ENCODE data around the gene IP6K2. TPM values are rescaled to one million over a fixed set of nuclear protein-coding genes. Genes with fewer than 3 reads are reported as not detected.

IP6K2 gene
- total RNA-seq, 1 donor from 2014 or later: 33.9 TPM

GRCh38 chr3:48656841-48657281 is 60.2 kb downstream of the IP6K2 start:
- no peaks in the 10 kb centered on the region for H3K9me3 ChIP-seq (ENCODE audit: control insufficient read depth in 3 of 3, low read length in 3 of 3)
- H3K4me3 ChIP-seq (ENCODE audit: low read length in 3 of 3): peak overlapping the region; percentile 43 to 69 (median 67)
- peaks cover 9 to 19% (median 11%) of the 10 kb centered on the region in 3 donors for H3K4me1 ChIP-seq (ENCODE audit: control insufficient read depth in 3 of 3, insufficient read depth in 3 of 3, low read length in 3 of 3)
- H3K27me3 ChIP-seq (ENCODE audit: control insufficient read depth in 3 of 3, insufficient read depth in 3 of 3, low read length in 3 of 3): peaks cover 21 to 46% (median 35%) of the 10 kb centered on the region in 3 donors
- H3K27ac ChIP-seq (ENCODE audit: low read depth, low read length): no peak overlapping the region
- H3K9ac ChIP-seq (ENCODE audit: low read depth in 1 of 3, low read length in 3 of 3): peak overlapping the region in 2 of 3 donors; percentile 45 to 60
- H3K36me3 ChIP-seq (ENCODE audit: control insufficient read depth in 3 of 3, insufficient read depth in 3 of 3, low read length in 3 of 3): no peaks in the 10 kb centered on the region

- H3K36me3 ChIP-seq (ENCODE audit: control insufficient read depth in 3 of 3, insufficient read depth in 3 of 3, low read length in 3 of 3): no peaks in the 10 kb centered on the region
- H3K27me3 ChIP-seq (ENCODE audit: control insufficient read depth in 3 of 3, insufficient read depth in 3 of 3, low read length in 3 of 3): peaks cover 21 to 42% (median 34%) of the 10 kb centered on the region in 3 donors
- no peaks in the 10 kb centered on the region for H3K9me3 ChIP-seq (ENCODE audit: control insufficient read depth in 3 of 3, low read length in 3 of 3)
- H3K4me1 ChIP-seq (ENCODE audit: control insufficient read depth in 3 of 3, insufficient read depth in 3 of 3, low read length in 3 of 3): peaks cover 5 to 15% (median 8%) of the 10 kb centered on the region in 3 donors
- H3K9ac ChIP-seq (ENCODE audit: low read depth in 1 of 3, low read length in 3 of 3): peak overlapping the region in 2 of 3 donors; percentile 45 to 60
- H3K4me3 ChIP-seq (ENCODE audit: low read length in 3 of 3): peak overlapping the region; percentile 43 to 69 (median 67)
- H3K27ac ChIP-seq (ENCODE audit: low read depth, low read length): no peak overlapping the region
Measured at GRCh38 chr3:48656061-48656840, 60.8 kb downstream of the IP6K2 start.

GRCh38 chr3:48655606-48656005 is 61.4 kb downstream of the IP6K2 start:
- H3K27ac ChIP-seq (ENCODE audit: low read depth, low read length): no peak overlapping the region
- peaks cover 3 to 20% (median 6%) of the 10 kb centered on the region in 3 donors for H3K4me1 ChIP-seq (ENCODE audit: control insufficient read depth in 3 of 3, insufficient read depth in 3 of 3, low read length in 3 of 3)
- H3K9me3 ChIP-seq (ENCODE audit: control insufficient read depth in 3 of 3, low read length in 3 of 3): no peaks in the 10 kb centered on the region
- peaks cover 15 to 35% (median 30%) of the 10 kb centered on the region in 3 donors for H3K27me3 ChIP-seq (ENCODE audit: control insufficient read depth in 3 of 3, insufficient read depth in 3 of 3, low read length in 3 of 3)
- no peak overlapping the region for H3K9ac ChIP-seq (ENCODE audit: low read depth in 1 of 3, low read length in 3 of 3)
- H3K36me3 ChIP-seq (ENCODE audit: control insufficient read depth in 3 of 3, insufficient read depth in 3 of 3, low read length in 3 of 3): no peaks in the 10 kb centered on the region
- peak overlapping the region in 2 of 3 donors; percentile 22 to 67 for H3K4me3 ChIP-seq (ENCODE audit: low read length in 3 of 3)

- Histone ChIP-seq H3K27ac (ENCODE audit: low read depth, low read length) (no peak overlapping the region), H3K9ac (ENCODE audit: low read depth in 1 of 3, low read length in 3 of 3) (no peak overlapping the region), H3K9me3 (ENCODE audit: control insufficient read depth in 3 of 3, low read length in 3 of 3) (no peaks in the 10 kb centered on the region), H3K4me1 (ENCODE audit: control insufficient read depth in 3 of 3, insufficient read depth in 3 of 3, low read length in 3 of 3) (peaks cover 3 to 21% (median 6%) of the 10 kb centered on the region in 3 donors), H3K4me3 (ENCODE audit: low read length in 3 of 3) (no peak overlapping the region), H3K36me3 (ENCODE audit: control insufficient read depth in 3 of 3, insufficient read depth in 3 of 3, low read length in 3 of 3) (no peaks in the 10 kb centered on the region), H3K27me3 (ENCODE audit: control insufficient read depth in 3 of 3, insufficient read depth in 3 of 3, low read length in 3 of 3) (peaks cover 10 to 30% (median 25%) of the 10 kb centered on the region in 3 donors)
Measured at GRCh38 chr3:48655063-48655462, 62.0 kb downstream of the IP6K2 start.

GRCh38 chr3:48652923-48653715 is 63.9 kb downstream of the IP6K2 start:
- Histone ChIP-seq H3K4me3 (ENCODE audit: low read length in 3 of 3) (no peak overlapping the region), H3K9ac (ENCODE audit: low read depth in 1 of 3, low read length in 3 of 3) (no peak overlapping the region), H3K27ac (ENCODE audit: low read depth, low read length) (no peak overlapping the region), H3K36me3 (ENCODE audit: control insufficient read depth in 3 of 3, insufficient read depth in 3 of 3, low read length in 3 of 3) (no peaks in the 10 kb centered on the region), H3K4me1 (ENCODE audit: control insufficient read depth in 3 of 3, insufficient read depth in 3 of 3, low read length in 3 of 3) (peaks cover 3 to 21% (median 6%) of the 10 kb centered on the region in 3 donors), H3K27me3 (ENCODE audit: control insufficient read depth in 3 of 3, insufficient read depth in 3 of 3, low read length in 3 of 3) (peaks cover 0 to 12% (median 11%) of the 10 kb centered on the region in 3 donors), H3K9me3 (ENCODE audit: control insufficient read depth in 3 of 3, low read length in 3 of 3) (no peaks in the 10 kb centered on the region)

GRCh38 chr3:48651771-48652170 is 65.2 kb downstream of the IP6K2 start:
- no peak overlapping the region for H3K4me3 ChIP-seq (ENCODE audit: low read length in 3 of 3)
- H3K27me3 ChIP-seq (ENCODE audit: control insufficient read depth in 3 of 3, insufficient read depth in 3 of 3, low read length in 3 of 3): peaks cover 0 to 6% (median 3%) of the 10 kb centered on the region in 3 donors
- H3K9me3 ChIP-seq (ENCODE audit: control insufficient read depth in 3 of 3, low read length in 3 of 3): no peaks in the 10 kb centered on the region
- H3K36me3 ChIP-seq (ENCODE audit: control insufficient read depth in 3 of 3, insufficient read depth in 3 of 3, low read length in 3 of 3): no peaks in the 10 kb centered on the region
- H3K4me1 ChIP-seq (ENCODE audit: control insufficient read depth in 3 of 3, insufficient read depth in 3 of 3, low read length in 3 of 3): peaks cover 3 to 20% (median 5%) of the 10 kb centered on the region in 3 donors
- no peak overlapping the region for H3K9ac ChIP-seq (ENCODE audit: low read depth in 1 of 3, low read length in 3 of 3)
- H3K27ac ChIP-seq (ENCODE audit: low read depth, low read length): no peak overlapping the region

GRCh38 chr3:48650723-48651122 is 66.3 kb downstream of the IP6K2 start:
- Histone ChIP-seq H3K27me3 (ENCODE audit: control insufficient read depth in 3 of 3, insufficient read depth in 3 of 3, low read length in 3 of 3) (peaks cover 0 to 6% (median 3%) of the 10 kb centered on the region in 3 donors), H3K9ac (ENCODE audit: low read depth in 1 of 3, low read length in 3 of 3) (no peak overlapping the region), H3K4me1 (ENCODE audit: control insufficient read depth in 3 of 3, insufficient read depth in 3 of 3, low read length in 3 of 3) (peaks cover 0 to 12% (median 0%) of the 10 kb centered on the region in 3 donors), H3K27ac (ENCODE audit: low read depth, low read length) (no peak overlapping the region), H3K36me3 (ENCODE audit: control insufficient read depth in 3 of 3, insufficient read depth in 3 of 3, low read length in 3 of 3) (no peaks in the 10 kb centered on the region), H3K9me3 (ENCODE audit: control insufficient read depth in 3 of 3, low read length in 3 of 3) (no peaks in the 10 kb centered on the region), H3K4me3 (ENCODE audit: low read length in 3 of 3) (no peak overlapping the region)

- no peak overlapping the region for H3K9ac ChIP-seq (ENCODE audit: low read depth in 1 of 3, low read length in 3 of 3)
- no peak overlapping the region for H3K27ac ChIP-seq (ENCODE audit: low read depth, low read length)
- peaks cover 0 to 7% (median 0%) of the 10 kb centered on the region in 3 donors for H3K4me1 ChIP-seq (ENCODE audit: control insufficient read depth in 3 of 3, insufficient read depth in 3 of 3, low read length in 3 of 3)
- no peaks in the 10 kb centered on the region for H3K9me3 ChIP-seq (ENCODE audit: control insufficient read depth in 3 of 3, low read length in 3 of 3)
- H3K36me3 ChIP-seq (ENCODE audit: control insufficient read depth in 3 of 3, insufficient read depth in 3 of 3, low read length in 3 of 3): no peaks in the 10 kb centered on the region
- H3K27me3 ChIP-seq (ENCODE audit: control insufficient read depth in 3 of 3, insufficient read depth in 3 of 3, low read length in 3 of 3): no peaks in the 10 kb centered on the region
- H3K4me3 ChIP-seq (ENCODE audit: low read length in 3 of 3): no peak overlapping the region
Measured at GRCh38 chr3:48648188-48648850, 68.7 kb downstream of the IP6K2 start.

- H3K4me3 ChIP-seq (ENCODE audit: low read length in 3 of 3): no peak overlapping the region
- H3K9me3 ChIP-seq (ENCODE audit: control insufficient read depth in 3 of 3, low read length in 3 of 3): no peaks in the 10 kb centered on the region
- no peaks in the 10 kb centered on the region for H3K27me3 ChIP-seq (ENCODE audit: control insufficient read depth in 3 of 3, insufficient read depth in 3 of 3, low read length in 3 of 3)
- no peaks in the 10 kb centered on the region for H3K36me3 ChIP-seq (ENCODE audit: control insufficient read depth in 3 of 3, insufficient read depth in 3 of 3, low read length in 3 of 3)
- H3K9ac ChIP-seq (ENCODE audit: low read depth in 1 of 3, low read length in 3 of 3): no peak overlapping the region
- no peak overlapping the region for H3K27ac ChIP-seq (ENCODE audit: low read depth, low read length)
- peaks cover 0 to 7% (median 0%) of the 10 kb centered on the region in 3 donors for H3K4me1 ChIP-seq (ENCODE audit: control insufficient read depth in 3 of 3, insufficient read depth in 3 of 3, low read length in 3 of 3)
Measured at GRCh38 chr3:48647714-48648113, 69.3 kb downstream of the IP6K2 start.

Data from skeletal muscle tissue (tissue), 4 donors.